ENCODE results near the gene GABPB1.

Gene GABPB1

DNA sequence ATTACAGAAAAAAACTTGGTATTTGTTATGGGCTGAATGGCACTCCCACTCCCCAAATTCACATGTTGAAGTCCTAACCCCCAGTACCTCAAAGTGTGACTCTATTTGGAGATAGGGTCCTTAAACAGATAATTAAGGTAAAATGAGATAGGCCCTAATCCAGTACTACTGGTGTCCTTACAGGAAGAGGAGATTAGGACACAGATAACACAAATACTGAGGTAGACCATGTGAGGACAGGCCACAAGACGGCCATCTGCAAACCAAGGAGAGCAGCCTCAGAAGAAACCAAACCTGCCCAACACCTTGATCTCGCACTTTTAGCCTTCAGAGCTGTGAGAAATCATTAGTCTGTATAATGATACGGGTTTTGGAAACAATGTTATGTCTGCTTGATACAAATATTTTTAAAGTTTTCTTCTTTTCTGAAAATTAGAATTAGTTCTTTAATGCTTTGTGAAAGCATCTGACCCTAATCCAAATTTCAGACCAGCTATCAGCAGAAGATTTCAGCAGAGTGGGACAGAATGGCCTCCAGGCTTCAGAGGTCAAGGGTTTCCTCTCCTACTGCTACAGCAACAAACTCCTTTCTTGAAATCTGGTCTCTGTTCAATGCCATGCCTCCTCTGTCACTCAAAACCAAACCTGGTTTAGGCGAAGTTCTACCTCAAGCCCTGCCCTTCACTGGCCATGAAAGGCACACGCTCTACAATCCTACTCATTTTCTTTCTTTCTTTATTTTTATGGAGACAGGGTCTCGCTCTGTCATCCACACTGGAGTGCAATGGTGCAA, 67.5 kb downstream of the GABPB1 start:
- Histone ChIP-seq H3K27ac (no peak overlapping the region), H3K27me3 (no peaks in the 10 kb centered on the region), H3K4me1 (ENCODE audit: control insufficient read depth in 1 of 2, insufficient read depth in 1 of 2, low read depth in 1 of 2, low read length in 1 of 2) (no peaks in the 10 kb centered on the region), H3K36me3 (no peaks in the 10 kb centered on the region), H3K9me3 (no peaks in the 10 kb centered on the region), H3K4me3 (ENCODE audit: low read depth in 1 of 2, low read length in 1 of 2) (no peak overlapping the region)
- TF ChIP-seq, protein P1, sequence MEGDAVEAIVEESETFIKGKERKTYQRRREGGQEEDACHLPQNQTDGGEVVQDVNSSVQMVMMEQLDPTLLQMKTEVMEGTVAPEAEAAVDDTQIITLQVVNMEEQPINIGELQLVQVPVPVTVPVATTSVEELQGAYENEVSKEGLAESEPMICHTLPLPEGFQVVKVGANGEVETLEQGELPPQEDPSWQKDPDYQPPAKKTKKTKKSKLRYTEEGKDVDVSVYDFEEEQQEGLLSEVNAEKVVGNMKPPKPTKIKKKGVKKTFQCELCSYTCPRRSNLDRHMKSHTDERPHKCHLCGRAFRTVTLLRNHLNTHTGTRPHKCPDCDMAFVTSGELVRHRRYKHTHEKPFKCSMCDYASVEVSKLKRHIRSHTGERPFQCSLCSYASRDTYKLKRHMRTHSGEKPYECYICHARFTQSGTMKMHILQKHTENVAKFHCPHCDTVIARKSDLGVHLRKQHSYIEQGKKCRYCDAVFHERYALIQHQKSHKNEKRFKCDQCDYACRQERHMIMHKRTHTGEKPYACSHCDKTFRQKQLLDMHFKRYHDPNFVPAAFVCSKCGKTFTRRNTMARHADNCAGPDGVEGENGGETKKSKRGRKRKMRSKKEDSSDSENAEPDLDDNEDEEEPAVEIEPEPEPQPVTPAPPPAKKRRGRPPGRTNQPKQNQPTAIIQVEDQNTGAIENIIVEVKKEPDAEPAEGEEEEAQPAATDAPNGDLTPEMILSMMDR (IDR thresholded peaks at IDR 0.05): no peak

DNA sequence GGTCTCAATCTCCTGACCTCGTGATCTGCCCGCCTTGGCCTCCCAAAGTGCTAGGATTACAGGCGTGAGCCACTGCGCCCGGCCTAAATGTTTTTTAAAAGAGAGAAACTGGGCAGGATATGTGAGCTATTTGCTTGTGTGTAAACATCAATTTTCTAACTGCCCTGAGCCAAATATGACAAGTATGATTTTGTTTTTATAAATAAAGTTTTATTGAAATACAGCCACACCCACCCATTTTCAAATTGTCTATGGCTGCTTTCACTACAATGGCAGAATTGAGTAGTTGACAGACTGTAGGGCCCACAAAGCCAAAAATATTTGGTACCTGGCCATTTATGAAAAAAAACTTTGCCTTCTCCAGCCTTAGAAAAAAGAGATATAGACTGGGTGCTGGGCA, 73.6 kb downstream of the GABPB1 start:
- Histone ChIP-seq H3K4me3 (ENCODE audit: low read depth in 1 of 2, low read length in 1 of 2) (no peak overlapping the region), H3K36me3 (no peaks in the 10 kb centered on the region), H3K4me1 (ENCODE audit: control insufficient read depth in 1 of 2, insufficient read depth in 1 of 2, low read depth in 1 of 2, low read length in 1 of 2) (peaks cover 25 to 28% of the 10 kb centered on the region in 2 experiments), H3K27me3 (no peaks in the 10 kb centered on the region), H3K27ac (no peak overlapping the region), H3K9me3 (no peaks in the 10 kb centered on the region)
- TF ChIP-seq, protein P1 (IDR thresholded peaks at IDR 0.05): no peak

DNA sequence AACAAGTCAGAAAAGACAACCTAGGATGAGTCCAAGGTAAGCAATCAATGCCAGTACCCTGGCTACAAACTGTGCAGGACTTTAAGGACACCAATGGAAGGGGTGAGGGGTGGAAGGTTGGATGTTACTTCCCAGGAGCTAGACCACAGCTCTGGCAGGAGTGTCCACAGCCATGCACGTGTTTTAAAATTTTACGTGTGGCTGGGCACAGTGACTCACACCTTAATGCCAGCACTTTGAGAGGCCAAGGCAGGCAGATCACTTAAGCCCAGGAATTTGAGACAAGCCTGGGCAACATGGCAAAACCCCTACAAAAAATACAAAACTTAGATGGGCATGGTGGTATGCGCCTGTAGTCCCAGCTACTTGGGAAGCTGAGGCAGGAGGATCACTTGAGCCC, 74.7 kb downstream of the GABPB1 start:
- no peaks in the 10 kb centered on the region for H3K27me3 ChIP-seq
- peaks cover 36 to 40% of the 10 kb centered on the region in 2 experiments for H3K4me1 ChIP-seq (ENCODE audit: control insufficient read depth in 1 of 2, insufficient read depth in 1 of 2, low read depth in 1 of 2, low read length in 1 of 2)
- TF ChIP-seq, protein P1 (IDR thresholded peaks at IDR 0.05): no peak
- H3K4me3 ChIP-seq (ENCODE audit: low read depth in 1 of 2, low read length in 1 of 2): no peak overlapping the region
- no peak overlapping the region for H3K27ac ChIP-seq
- no peaks in the 10 kb centered on the region for H3K9me3 ChIP-seq
- H3K36me3 ChIP-seq: no peaks in the 10 kb centered on the region

DNA sequence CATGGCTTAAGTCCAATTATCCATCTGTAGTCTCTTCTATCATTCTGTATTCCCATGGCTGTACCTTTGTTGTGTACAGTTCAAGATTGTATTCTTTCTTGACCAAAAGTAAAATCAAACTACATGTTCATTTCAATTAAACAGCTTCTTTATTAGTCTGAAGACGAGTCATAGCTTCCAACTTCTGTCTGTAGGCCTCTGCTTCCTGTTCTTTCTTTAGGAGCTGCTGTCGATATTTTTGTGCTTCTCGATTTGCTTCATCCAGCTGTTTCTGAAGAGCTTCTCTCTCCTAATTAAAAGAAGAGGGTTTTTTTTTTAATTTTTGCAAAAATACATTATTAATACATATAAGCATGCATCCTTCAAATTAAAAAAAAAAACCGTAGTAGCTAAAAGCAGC, 76.5 kb downstream of the GABPB1 start:
- H3K4me1 ChIP-seq (ENCODE audit: control insufficient read depth in 1 of 2, insufficient read depth in 1 of 2, low read depth in 1 of 2, low read length in 1 of 2): peaks cover 51 to 52% of the 10 kb centered on the region in 2 experiments
- H3K9me3 ChIP-seq: no peaks in the 10 kb centered on the region
- peak overlapping the region; percentile 86 for H3K27ac ChIP-seq
- no peaks in the 10 kb centered on the region for H3K27me3 ChIP-seq
- peak overlapping the region in 1 of 2 experiments; percentile 47 for H3K4me3 ChIP-seq (ENCODE audit: low read depth in 1 of 2, low read length in 1 of 2)
- TF ChIP-seq, protein P1 (IDR thresholded peaks at IDR 0.05): no peak
- H3K36me3 ChIP-seq: no peaks in the 10 kb centered on the region

DNA sequence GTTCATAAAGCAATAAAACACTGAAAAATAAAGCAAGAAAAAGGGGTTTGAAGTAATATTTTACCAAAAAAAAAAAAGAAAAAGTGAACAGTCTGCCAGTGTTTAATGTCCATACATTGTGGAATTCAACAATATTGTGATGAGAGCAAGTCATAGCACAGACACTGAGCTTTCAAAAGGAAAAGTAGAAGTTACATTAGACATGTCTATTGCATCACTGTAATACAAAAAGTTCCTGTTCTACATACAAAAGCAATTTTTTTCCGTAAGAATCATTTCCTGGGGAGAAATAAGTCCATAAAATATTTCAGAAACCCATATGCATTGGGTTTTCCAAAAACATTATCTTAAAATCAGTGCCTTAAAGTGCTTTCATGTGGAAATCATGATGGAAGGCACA, 77.6 kb downstream of the GABPB1 start:
- Histone ChIP-seq H3K27ac (peak overlapping the region; percentile 86), H3K4me3 (ENCODE audit: low read depth in 1 of 2, low read length in 1 of 2) (peak overlapping the region; percentile 7 to 47), H3K9me3 (no peaks in the 10 kb centered on the region), H3K36me3 (no peaks in the 10 kb centered on the region), H3K4me1 (ENCODE audit: control insufficient read depth in 1 of 2, insufficient read depth in 1 of 2, low read depth in 1 of 2, low read length in 1 of 2) (peaks cover 51 to 52% of the 10 kb centered on the region in 2 experiments), H3K27me3 (no peaks in the 10 kb centered on the region)
- TF ChIP-seq, protein P1 (IDR thresholded peaks at IDR 0.05): no peak

Measured in neutrophil (primary cell).